ENCODE measurements around the gene RNF40.
"Not testable (repeated sequence)": the region's sequence is repeated elsewhere in the genome, so short reads cannot be mapped to it uniquely, and the experiment has no call there.

The RNF40 gene

GRCh38 chr16:30820952-30821421 lies 58.9 kb downstream of the RNF40 start:
- no peak for DNase-seq (ENCODE audit: low spot score)

- not testable (repeated sequence) for DNase-seq (ENCODE audit: low spot score)
Measured at GRCh38 chr16:30821441-30821840, 59.3 kb downstream of the RNF40 start.

- DNase-seq (ENCODE audit: low spot score): no peak
Measured at GRCh38 chr16:30821891-30822290, 59.8 kb downstream of the RNF40 start.

Data from NAMALWA (cell line).